Skeletal muscle tissue (tissue), 4 donors: ENCODE measurements around the gene CST5. TPM values are rescaled to one million over a fixed set of nuclear protein-coding genes. Genes with fewer than 3 reads are reported as not detected.
"Not testable (repeated sequence)": the region's sequence is repeated elsewhere in the genome, so short reads cannot be mapped to it uniquely, and the experiment has no call there.

Experiments used
- H3K27ac ChIP-seq: one replicate; pipeline ENCODE4 v1.7.0; 2013; ENCODE audit warnings: mild to moderate bottlenecking, low read depth, low read length, inconsistent platforms
- H3K27me3 ChIP-seq, 3 donors: one replicate each; pipeline ENCODE4 v1.7.0; 2013; ENCODE audit warnings: low read length in 3 of 3; ENCODE audit not compliant: control insufficient read depth in 3 of 3, insufficient read depth in 3 of 3
- H3K36me3 ChIP-seq, 3 donors: one replicate each; pipeline ENCODE4 v1.7.0; 2013; ENCODE audit warnings: low read length in 3 of 3; ENCODE audit not compliant: control insufficient read depth in 3 of 3, insufficient read depth in 3 of 3
- H3K4me1 ChIP-seq, 3 donors: one replicate each; pipeline ENCODE4 v1.7.0; 2013; ENCODE audit warnings: low read length in 3 of 3, mild to moderate bottlenecking in 3 of 3; ENCODE audit not compliant: control insufficient read depth in 3 of 3, insufficient read depth in 3 of 3
- H3K4me3 ChIP-seq, 3 donors: one replicate each; pipeline ENCODE4 v1.7.0; 2013; ENCODE audit warnings: low read length in 3 of 3
- H3K9ac ChIP-seq, 3 donors: one replicate each; pipeline ENCODE4 v1.7.0; 2013; ENCODE audit warnings: low read length in 3 of 3, mild to moderate bottlenecking in 3 of 3, moderate library complexity in 2 of 3, low read depth in 1 of 3
- H3K9me3 ChIP-seq, 3 donors: one replicate each; pipeline ENCODE4 v1.7.0; 2013; ENCODE audit warnings: low read length in 3 of 3; ENCODE audit not compliant: control insufficient read depth in 3 of 3
- total RNA-seq: library from RNA; depleted of rRNA; stranded (reverse); fragments of >200 nt; gene quantifications from one replicate; pipeline ENCODE4 v1.2.3, GENCODE V29; 2014
- donor health status: Osteomylitis.

CST5 gene
- total RNA-seq, 1 donor from 2014 or later = not detected

- no peaks in the 10 kb centered on the region for H3K9me3 ChIP-seq
- no peak overlapping the region for H3K27ac ChIP-seq
- H3K4me1 ChIP-seq = peaks cover 0 to 2% (median 0%) of the 10 kb centered on the region in 3 donors
- H3K4me3 ChIP-seq = no peak overlapping the region
- peaks cover 0 to 7% (median 4%) of the 10 kb centered on the region in 3 donors for H3K27me3 ChIP-seq
- H3K9ac ChIP-seq = no peak overlapping the region
- no peaks in the 10 kb centered on the region for H3K36me3 ChIP-seq
These were observed 41.1 kb upstream of the CST5 start for GRCh38 chr20:23920408-23921325.

- Histone ChIP-seq H3K27ac (no peak overlapping the region), H3K27me3 (peaks cover 0 to 7% (median 4%) of the 10 kb centered on the region in 3 donors), H3K36me3 (no peaks in the 10 kb centered on the region), H3K9me3 (peaks cover 0 to 1% (median 0%) of the 10 kb centered on the region in 3 donors), H3K4me1 (peaks cover 0 to 2% (median 0%) of the 10 kb centered on the region in 3 donors), H3K9ac (no peak overlapping the region), H3K4me3 (no peak overlapping the region)
These were observed 39.3 kb upstream of the CST5 start for GRCh38 chr20:23918896-23919295.

DNA sequence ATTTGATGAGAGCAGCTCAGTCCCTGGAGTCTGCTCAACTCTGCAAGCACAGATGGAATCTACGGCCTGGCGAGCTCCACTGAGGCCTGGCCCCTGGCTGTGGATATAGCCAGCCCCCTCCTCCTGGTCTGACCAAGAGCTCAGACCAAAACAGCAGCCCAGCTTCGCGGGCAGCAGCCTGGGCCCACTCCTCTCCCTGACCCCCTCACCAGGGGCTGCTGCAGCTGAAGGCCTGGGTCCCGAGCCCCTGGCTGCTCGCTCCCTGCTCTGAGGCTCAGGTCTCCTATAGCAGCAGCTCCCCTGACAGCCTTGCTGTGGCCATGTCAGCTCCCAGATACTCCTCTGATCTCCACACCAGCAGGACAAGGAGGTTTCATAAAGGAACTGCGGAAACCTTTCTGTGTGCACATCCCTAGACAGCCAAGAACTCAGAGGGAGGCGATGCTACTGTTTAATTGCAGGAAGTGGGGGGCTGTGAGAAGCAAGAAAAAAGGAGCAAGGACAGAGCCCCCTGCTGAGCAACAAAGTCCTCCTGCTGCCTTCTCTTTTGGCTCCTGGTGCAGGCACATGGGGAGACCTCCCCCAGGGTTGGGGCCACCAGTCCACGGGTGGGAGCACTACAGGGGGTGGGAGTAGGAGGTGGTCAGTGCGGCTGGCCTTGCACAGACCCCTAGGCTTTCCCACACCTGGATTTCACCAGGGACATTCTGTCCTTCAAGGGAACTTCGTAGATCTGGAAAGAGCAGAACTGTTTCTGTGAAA lies 38.7 kb upstream of the CST5 start:
- no peak overlapping the region for H3K27ac ChIP-seq
- H3K27me3 ChIP-seq = peaks cover 0 to 7% (median 4%) of the 10 kb centered on the region in 3 donors

GRCh38 chr20:23917024-23917725 lies 37.6 kb upstream of the CST5 start:
- H3K9ac ChIP-seq = no peak overlapping the region
- peaks cover 0 to 2% (median 0%) of the 10 kb centered on the region in 3 donors for H3K9me3 ChIP-seq
- no peaks in the 10 kb centered on the region for H3K36me3 ChIP-seq
- peaks cover 0 to 7% (median 4%) of the 10 kb centered on the region in 3 donors for H3K27me3 ChIP-seq
- peaks cover 0 to 2% (median 0%) of the 10 kb centered on the region in 3 donors for H3K4me1 ChIP-seq
- H3K4me3 ChIP-seq = no peak overlapping the region
- no peak overlapping the region for H3K27ac ChIP-seq

More for the DNA sequence above, 38.7 kb upstream of the CST5 start:
- peaks cover 0 to 2% (median 0%) of the 10 kb centered on the region in 3 donors for H3K9me3 ChIP-seq
- H3K4me1 ChIP-seq = peaks cover 0 to 2% (median 0%) of the 10 kb centered on the region in 3 donors
- no peak overlapping the region for H3K4me3 ChIP-seq
- no peaks in the 10 kb centered on the region for H3K36me3 ChIP-seq
- H3K9ac ChIP-seq = no peak overlapping the region

DNA sequence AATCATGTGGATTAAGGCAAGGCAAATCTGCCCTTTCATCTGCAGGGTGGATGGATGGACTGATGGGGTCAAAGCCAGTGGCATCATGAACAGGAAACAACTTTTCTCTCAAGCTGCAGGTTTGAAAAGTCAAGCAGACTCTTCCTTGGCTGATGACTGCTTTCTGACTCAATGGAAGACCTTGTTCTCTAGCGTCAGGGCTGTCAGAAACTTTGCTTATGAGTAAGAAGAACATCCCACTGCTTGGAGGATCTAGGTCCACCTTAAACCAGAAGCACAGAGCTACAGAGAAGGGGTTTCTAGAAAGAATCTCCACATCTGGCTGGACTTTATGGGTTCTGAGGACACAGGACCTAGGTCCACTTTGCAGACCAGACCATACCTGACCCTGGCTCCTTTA lies 36.3 kb upstream of the CST5 start:
- H3K27ac ChIP-seq = no peak overlapping the region
- no peak overlapping the region for H3K9ac ChIP-seq
- no peaks in the 10 kb centered on the region for H3K36me3 ChIP-seq
- H3K9me3 ChIP-seq = peaks cover 0 to 2% (median 0%) of the 10 kb centered on the region in 3 donors
- H3K4me1 ChIP-seq = peaks cover 0 to 2% (median 0%) of the 10 kb centered on the region in 3 donors
- H3K4me3 ChIP-seq = no peak overlapping the region
- H3K27me3 ChIP-seq = peaks cover 0 to 7% (median 4%) of the 10 kb centered on the region in 3 donors

GRCh38 chr20:23914469-23914868 lies 34.9 kb upstream of the CST5 start:
- H3K36me3 ChIP-seq, H3K27me3 ChIP-seq, H3K27ac ChIP-seq, H3K9ac ChIP-seq, H3K4me1 ChIP-seq, H3K9me3 ChIP-seq, H3K4me3 ChIP-seq: not testable (repeated sequence)

- H3K27me3 ChIP-seq = peaks cover 0 to 3% (median 0%) of the 10 kb centered on the region in 3 donors
- no peak overlapping the region for H3K27ac ChIP-seq
- H3K4me1 ChIP-seq = no peaks in the 10 kb centered on the region
- H3K4me3 ChIP-seq = no peak overlapping the region
- H3K9ac ChIP-seq = no peak overlapping the region
- no peaks in the 10 kb centered on the region for H3K36me3 ChIP-seq
- H3K9me3 ChIP-seq = peaks cover 0 to 5% (median 0%) of the 10 kb centered on the region in 3 donors
These were observed 30.7 kb upstream of the CST5 start for GRCh38 chr20:23910210-23910609.

DNA sequence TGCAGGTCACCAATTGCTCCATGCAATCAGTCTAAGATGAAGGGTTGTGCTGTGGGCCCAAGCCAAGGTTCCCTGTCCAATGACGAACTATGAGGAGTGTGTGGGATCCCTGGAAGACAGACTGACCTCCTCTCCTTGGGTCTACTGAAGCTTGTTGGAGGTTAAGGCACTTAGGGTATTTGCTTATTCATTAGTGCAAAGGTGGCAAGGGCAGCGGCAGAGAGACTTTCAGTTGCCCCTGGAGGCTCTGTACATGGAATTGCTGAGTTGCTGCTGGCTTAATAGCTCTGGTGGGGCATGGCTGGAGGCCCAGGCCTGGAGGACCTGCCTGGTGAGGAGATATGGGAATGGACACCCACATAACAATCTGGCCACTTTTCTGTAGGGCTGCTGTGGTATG lies 29.8 kb upstream of the CST5 start:
- Histone ChIP-seq H3K4me3 (no peak overlapping the region), H3K9ac (no peak overlapping the region), H3K27me3 (peaks cover 0 to 3% (median 0%) of the 10 kb centered on the region in 3 donors), H3K4me1 (no peaks in the 10 kb centered on the region), H3K27ac (no peak overlapping the region), H3K36me3 (no peaks in the 10 kb centered on the region), H3K9me3 (peaks cover 0 to 8% (median 0%) of the 10 kb centered on the region in 3 donors)

GRCh38 chr20:23907579-23907978 lies 28.0 kb upstream of the CST5 start:
- Histone ChIP-seq H3K36me3 (no peaks in the 10 kb centered on the region), H3K9me3 (peaks cover 0 to 5% (median 0%) of the 10 kb centered on the region in 3 donors), H3K4me3 (no peak overlapping the region), H3K4me1 (no peaks in the 10 kb centered on the region), H3K27me3 (peaks cover 0 to 3% (median 0%) of the 10 kb centered on the region in 3 donors), H3K27ac (no peak overlapping the region), H3K9ac (no peak overlapping the region)
